Activated naive CD4-positive, alpha-beta T cell treated with anti-CD3 and anti-CD28 coated beads, Interleukin-2, amount 50 U/mL, for 16 hours (primary cell): ENCODE measurements around the gene CCN2.
"Not testable (repeated sequence)": the region's sequence is repeated elsewhere in the genome, so short reads cannot be mapped to it uniquely, and the experiment has no call there.

Source experiments
- DNase-seq: peaks from one replicate; pipeline ENCODE4 v3.0.0-alpha.2; 2020

CCN2 gene

DNA sequence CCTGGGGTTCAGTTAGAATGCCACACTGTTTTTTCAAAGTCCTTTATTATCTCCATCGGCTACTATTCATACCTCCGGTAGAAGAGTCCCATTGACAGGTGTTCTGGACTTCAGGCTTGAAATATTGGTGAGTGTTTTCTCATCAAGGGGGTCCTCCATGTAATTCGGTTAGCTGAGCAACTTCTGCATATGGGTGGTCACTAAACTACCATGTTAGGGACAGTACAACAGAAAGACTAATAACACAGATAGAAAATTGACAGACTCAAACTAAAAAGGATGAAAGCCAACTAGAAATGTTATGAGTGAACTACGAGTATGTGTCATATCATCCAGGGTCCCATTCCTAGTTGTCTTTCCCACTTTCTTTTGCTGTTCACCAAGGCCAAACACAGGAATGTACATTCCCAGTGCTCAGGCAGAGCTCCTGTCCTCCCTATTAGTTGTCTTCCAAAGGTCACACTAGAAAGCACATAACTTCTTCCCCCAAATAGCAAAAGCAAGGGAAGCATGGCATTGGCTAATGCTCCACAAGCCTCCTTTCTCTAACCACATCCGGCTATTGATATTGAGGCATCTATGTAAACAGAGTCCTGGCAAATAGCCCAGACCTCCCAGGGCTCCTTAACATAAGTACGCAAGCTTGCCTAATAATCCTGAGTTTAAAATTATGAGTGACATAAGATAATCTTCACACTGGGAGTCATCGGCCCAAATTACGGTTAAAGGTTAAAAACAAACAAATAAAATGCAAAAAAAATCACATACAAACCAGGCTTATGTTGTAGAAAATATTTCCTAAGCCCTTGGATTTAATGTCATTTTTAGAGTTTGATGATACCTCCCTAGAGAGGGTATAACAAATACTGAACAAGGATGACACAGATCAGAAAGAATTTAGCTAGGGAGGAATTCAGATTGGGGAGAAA is 13.2 kb downstream of the CCN2 start:
- DNase-seq: no peak

DNA sequence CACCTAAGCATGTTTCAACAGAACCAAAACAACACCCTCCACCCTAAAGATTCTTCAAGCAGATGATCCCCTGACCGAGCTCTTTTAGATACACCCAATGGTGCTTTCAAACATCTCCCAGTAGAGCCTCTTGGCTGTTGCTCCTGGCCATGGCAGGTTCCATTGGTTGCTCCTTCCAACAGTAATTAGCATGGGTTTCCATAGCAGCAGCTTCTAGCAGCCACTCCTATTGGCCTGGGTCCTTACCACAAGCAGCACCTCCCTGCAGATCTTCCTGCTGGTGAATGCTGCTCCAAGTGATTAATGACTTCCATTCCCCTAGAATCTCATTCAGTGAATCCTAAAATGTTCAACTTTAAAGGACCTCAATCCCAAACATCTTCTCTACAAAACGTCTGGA is 13.9 kb downstream of the CCN2 start:
- DNase-seq: no peak

DNA sequence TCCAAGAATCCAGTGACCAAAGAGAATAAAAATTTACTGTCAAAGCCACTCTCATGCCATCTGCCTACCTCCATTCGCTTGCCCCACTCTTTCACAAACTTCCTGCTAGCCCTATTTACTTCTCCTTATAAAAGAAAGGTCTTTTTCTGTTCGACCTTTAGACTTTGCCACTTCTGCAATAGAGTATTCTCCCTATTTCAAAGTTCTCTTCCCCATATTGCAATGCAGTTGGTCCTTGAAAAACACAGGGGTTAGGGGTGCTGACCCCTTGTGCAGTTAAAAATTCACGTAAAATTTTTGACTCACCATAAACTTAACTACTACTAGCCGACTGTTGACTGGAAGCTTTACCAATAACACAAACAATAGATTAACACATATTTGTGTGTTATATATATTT is 15.0 kb downstream of the CCN2 start:
- DNase-seq: no peak

DNA sequence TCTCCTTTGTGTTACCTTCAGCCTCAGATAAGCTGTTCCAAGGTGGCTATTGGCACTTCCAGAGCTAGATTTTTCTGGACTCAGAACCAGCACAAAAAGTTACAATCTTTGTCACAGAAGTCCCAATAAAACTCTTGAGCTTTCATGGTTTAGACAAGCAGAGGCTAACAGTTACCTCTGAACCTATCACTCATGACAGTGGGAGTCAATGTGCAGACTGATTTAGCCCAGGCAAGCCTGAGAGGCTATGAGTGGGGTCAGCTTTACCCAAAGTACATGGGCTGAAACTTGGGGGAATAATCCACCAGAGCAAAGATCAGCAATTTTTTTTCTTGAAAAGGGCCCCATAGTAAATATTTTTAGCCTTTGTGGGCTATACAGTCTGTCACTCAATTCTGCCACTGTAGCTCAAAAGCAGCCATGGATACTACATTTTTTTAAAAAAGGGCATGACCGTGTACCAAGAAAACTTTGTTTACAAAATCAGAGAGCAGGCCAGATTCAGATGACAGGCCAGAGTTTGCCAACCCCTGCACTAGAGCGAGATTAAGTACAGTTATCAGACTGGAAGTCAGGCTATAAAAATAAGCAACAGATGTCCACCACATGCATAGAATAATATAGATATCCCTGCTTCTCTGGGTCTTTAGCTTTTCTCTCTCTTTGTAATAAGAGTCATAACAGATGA is 20.0 kb downstream of the CCN2 start:
- no peak for DNase-seq

DNA sequence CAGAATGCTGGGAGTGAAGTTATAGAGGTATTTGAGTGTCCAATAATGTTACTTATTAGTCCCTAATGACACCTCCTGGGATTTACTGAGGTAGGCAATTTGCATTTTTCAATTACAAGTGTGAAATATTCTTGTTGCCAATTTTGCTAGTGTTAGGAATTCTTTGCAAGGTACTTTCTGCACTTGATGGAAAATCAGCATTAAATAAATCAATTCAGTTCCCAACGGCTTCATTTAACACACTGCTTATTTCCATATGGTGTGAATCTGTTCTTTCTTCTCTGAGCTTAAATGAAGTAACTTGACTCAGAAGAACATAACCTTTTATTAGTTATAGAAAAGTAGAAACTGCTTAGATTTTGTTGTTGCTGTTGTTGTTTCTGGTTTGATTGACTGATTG is 21.2 kb downstream of the CCN2 start:
- DNase-seq: no peak

DNA sequence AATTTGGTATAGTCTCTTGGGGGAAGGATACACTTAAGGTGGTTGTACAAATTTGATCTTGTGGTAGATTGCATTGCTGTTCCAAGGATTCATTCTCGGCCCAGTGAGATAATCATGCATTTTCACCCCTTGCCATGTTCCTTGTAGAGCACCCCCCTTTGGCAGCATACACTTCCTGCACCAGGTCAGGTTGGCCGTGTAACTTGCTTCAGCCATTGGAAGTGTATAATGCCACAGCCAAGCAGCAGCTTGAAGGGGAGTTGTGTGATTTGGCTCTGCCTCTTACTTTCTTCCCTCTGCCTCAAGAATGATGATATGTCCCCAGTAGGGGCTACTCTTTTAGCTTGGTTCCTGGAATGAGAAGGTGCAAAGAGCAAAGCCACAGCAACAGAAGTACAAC is 21.9 kb downstream of the CCN2 start:
- no peak for DNase-seq

DNA sequence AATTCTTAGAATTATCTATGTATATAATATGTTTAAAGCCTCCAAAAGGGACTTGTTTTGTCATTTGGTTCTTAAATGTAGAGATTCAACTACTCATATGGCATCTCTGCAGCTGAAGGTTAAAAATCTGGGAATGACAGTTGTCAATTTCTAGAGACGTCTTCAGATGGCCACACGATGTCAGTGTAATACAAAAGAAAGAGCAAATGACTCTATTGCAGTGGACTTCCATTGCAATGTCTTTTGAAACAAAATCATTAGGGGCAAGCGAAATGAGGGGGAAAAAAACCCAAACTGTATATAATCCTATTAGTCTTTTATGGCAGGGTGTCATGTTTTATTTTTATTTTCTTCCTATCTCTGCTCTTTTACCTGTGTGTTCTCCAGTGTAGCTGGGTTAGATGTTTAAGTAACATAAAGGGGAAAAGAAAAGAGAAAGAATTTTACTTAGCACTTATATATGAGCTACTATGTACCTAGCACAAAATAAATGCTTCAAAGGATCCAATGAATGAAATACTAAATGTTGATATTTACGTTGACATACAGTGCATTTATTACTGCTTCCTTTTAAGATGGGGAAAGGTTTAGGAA is 26.2 kb downstream of the CCN2 start:
- no peak for DNase-seq

DNA sequence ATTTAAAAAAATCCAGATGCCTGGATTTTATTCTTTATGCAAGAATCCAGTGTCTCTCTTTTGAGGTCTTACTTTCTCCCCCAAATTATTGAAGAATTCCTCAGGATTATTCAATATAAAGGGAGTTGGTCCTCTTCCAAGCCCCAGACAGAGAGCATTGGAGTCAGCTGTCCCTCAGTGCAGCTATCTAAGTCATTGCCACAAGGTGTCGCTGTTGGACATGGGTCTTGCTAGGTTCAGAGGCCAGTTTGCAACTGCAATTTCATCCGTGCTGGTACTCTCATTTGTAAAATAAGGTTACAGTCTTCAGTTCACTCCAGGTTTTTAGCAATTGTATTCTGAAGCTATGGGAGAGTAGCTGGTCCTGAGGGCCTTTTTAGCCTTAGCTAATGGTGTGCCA is 27.8 kb downstream of the CCN2 start:
- no peak for DNase-seq

DNA sequence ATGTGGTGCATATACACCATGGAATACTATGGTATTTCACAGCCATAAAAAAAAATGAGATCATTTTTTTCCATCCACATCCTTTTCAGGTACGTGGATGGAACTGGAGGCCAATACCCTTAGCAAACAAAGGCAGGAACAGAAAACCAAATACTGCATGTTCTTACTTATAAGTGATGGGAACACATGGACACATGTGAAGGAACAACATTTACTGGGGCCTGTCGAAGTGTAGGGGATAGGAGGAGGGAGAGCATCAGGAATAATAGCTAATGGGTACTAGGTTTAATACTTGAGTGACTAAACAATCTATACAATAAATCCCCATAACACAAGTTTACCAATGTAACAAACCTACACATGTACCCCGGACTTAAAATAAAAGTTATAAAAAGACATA is 30.5 kb downstream of the CCN2 start:
- no peak for DNase-seq

DNA sequence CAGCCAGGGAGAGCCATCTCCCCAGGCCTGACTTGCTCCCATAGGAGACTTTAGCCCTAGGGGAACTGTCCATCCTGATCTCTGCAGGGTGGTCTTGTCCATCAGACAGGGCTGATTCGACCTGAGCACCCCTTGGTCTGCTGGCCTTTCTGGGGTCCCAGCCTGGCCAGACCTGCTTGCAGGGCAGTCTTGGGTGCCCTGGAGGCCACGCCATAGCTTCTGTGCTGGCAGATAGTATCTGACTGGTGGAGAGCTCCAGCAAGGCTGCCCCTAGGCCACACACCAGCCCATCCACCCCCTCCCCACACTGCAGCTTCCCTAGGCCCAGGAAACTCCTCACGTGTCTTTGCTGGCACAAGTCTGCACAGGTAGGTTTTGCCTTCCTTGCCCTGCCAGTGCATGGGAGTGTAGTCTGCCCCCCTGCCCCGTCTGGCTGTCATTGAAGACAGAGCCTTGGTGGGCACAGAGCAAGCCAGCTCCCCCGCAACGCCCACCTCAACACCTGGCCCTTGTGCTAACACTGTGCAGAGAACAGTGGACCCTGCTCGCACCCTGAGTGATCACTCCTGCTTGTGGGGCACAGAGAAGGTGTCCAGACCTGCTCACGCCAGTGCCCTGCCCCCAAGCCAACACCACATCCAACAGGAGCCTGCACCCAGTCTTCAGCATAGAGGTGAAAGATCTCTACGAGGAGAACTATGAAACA is 32.4 kb downstream of the CCN2 start:
- DNase-seq: no peak

DNA sequence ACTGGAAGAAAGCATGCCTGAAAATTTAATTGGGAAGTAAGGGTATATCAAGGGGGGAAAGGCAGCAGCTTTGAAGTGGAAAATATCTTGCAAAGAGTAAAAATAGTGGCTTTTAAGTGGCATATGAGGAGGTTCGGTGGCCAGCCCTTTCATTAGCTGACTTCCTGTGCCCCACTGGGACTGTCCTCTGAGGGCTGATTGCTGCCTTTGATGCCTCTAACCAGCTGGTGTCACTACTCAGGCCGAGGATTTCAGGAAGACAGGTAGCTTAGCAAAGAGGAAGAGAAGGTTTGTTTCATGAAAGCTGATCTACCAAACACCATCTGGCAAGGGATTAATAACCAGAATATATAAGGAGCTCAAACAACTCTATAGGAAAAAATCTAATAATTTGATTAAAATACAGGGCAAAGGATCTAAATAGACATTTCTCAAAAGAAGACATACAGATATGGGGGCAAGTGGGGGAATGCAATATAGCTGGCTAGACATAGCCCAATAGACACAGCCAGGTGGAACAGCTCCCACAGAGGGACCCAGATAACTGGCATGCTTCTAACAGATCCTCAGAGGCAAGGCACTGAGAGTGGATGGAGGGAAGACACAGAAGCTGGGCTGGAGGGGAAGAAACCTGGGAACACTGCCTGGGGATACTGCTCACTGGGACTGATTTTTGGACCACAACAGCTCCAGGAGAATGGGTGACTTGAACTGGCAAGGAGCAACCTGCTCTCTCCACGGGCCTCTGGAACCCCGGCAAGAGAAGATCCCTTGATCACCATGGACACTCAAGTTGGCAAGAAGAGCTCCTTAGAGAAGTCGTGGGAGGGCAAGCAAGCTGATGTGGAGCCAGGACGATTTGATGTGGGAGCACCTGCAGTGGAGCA is 33.2 kb downstream of the CCN2 start:
- no peak for DNase-seq

DNA sequence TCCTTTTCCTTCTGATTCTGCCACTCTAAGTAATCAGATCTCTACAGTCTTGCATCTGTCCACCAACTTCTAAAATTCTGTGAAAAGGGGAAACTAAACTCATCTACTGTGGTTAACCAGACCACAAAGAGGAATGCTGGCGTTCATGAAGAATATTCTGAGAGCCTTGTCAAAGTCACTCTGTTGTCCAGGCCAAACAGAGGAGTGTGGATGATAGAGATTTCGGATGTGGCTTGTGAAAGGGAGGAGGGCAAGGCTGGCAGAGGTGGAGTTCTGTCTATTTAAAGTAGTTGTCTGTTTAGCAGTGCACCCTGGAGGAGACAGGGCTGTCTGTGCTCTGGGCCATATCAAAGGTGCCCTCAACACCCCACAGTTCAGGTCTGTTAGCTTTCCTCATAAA is 33.9 kb downstream of the CCN2 start:
- DNase-seq: no peak

DNA sequence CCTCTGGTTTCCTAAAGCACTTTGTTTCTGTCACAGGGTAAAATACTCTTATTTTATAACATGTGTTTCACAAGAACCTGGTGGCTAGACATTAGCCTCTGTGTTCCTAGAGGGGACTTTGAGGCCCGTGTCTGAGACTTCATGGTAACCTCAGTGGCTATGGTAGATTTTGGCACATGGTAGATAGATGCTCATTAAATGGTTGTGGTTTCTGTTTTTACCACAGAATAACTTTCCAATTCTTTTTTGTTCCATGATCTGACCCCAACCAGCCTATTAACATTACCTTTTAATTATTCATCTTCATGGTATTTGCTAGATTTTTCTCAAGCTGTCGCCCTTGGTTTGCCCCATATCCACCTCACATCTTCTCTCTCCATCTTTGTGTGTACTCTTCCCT is 34.3 kb downstream of the CCN2 start:
- no peak for DNase-seq

DNA sequence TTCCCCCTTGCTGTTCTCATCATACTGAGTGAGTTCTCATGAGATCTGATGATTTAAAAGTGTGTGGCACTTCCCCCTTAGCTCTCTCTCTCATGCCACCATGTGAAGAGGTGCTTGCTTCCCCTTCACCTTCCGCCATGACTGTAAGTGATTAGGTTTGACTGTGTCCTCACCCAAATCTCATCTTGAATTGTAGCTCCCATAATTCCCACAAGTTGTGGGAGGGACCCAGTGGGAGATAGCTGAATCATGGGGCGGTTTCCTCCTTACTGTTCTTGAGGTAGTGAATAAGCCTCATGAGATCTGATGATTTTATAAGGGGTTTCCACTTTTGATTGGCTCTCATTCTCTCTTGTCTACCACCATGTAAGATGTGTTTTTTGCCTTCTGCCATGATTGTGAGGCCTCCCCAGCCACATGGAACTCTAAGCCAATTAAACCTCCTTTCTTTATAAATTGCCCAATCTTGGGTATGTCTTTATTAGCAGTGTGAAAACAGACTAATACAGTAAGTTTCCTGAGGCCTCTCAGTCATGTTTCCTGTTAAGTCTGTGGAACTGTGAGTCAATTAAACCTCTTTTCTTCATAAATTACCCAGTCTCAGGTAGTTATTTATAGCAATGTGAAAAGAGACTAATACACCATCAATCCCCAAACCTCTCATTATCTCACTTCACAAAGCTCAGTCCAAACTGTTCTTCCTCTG is 34.9 kb downstream of the CCN2 start:
- DNase-seq: not testable (repeated sequence)

DNA sequence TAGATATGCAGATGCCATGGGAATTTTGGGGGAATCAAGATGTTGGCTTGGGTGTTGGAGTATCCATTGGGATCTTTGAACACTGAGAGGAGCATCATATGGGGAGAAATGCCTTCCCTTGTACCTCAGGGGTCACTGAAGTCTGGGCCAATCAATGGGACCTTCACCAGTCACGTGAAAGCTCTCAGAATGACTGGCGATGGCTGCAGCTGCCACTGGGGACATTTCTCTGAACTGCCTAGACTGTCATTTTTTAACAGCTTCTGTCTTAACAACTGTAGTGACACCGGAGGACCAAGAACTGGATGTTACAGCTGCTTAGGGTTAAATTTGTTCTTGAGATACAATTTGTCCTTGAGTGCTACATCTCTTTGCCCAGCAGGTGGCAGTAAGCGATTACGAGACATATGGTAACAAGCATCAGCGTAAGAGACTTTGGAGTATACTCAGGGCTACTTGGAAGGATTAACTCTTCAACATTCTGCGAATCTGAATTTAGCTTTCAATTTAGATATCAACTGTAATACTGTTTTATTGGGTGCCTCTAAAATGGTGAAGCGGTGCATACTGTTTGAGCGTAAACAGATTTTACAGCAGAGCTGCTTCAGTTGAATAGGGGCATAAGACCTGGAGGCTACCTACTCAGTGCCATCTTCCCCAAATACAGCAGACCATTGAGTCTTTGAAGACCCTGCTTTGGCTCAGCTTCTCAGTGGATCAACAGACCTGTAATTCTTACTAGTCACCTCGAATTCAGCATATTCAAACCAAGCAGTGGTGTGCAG is 36.0 kb downstream of the CCN2 start:
- peak; percentile 44 for DNase-seq

DNA sequence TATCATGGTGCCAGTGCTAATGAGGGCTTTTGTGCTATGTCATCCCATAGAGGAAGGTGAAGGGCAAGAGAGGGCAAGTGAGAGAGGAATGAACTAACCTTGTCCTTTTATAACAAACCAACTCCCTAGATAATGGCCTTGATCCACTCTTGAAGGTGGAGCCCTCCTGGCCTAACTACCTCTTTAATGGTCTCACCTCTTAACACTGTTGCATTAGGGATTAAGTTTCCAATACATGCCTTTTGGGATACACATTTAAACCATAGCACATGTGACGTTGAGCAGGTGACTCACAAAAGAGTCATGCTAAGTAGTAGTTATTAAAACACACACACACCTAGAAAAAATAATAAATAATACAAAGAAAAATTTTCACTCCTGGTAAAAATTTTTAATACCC is 36.9 kb downstream of the CCN2 start:
- DNase-seq: no peak

DNA sequence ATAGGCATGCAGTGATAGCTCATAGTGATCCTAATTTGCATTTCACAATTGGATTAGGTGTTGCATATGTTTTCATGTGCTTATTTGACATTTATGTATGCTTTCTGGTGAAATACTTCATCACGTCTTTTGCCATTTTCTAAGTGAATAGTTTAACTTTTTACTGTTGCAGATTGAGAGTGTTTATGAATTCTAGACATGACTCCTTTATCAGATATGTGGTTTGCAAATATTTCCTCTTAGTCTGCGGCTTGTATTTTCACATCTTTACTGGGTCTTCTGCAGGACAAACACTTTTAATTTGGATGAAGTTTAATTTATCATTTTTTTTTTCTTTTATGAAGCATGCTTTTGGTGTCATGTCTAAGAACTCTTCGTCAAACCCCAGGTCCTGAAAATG is 39.2 kb downstream of the CCN2 start:
- DNase-seq: no peak

DNA sequence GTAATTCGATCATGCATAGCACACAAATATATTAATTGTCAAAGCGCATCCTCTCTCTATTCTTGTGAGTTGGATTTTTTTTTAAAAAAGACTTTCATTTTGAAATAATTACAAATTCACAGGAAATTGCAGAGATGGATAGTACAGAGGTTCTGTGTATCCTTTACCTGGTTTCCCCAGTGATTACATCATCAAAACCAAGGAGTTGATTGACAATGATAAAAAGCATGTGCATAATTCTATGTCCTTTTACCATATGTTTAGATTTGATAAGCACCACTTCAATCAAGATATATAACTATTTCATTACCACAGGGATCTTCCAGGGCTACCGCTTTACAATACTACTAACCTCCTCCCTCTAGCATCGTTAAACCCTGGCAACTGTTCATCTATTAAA is 40.2 kb downstream of the CCN2 start:
- DNase-seq: no peak

DNA sequence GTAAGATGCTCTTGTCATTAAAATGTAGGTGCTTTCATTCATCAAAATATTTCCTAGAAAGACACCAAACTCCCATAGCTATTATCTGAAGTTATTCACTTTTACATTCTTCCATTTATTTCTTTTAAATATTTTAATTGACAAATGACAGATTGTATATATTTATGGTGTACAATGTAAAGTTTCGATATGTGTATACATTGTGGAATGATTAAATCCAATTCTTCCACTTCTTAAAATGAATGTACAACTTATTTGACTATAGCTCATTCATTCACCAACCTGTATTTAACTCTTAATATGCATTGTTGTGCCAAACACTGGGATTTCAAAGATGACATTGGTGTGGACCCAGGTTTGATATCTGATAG is 41.0 kb downstream of the CCN2 start:
- no peak for DNase-seq

DNA sequence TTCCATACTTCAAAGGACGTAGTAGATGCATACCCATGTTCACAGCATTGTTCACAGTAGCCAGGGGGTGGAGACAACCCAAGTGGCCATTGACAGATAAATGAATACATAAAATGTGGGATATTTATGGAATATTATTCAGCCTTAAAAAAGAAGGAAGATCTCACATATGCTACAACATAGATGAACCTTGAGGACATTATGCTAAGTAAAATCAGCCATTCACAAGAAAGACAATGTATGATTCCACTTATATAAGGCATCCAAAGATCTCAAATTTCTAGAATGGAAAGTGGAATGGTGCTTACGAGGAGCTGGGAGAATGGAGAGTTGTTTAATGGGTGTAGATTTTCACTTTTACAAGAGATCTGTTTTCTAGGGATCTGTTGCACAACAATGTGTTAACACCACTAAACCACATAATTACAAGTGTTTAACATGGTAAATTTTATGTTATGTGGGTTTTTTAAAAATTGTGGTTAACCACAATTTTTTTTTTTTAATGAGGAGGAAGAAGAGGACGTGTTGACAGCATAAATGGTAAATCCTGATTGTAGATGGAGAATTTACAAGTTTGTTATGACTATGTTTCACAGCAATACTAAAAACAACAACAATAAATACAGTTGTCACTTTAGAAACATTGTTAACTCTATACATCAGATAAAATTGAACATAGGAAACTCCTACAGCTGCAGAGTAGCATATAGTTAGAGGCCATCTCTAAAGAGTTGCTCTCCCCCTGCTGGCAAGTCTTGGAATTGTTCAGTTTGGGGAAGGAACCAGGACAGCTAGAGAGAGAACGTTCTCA is 41.6 kb downstream of the CCN2 start:
- peak; percentile 70 for DNase-seq
